Measurements from ENCODE around the gene GNAI3.

Gene GNAI3

GRCh38 chr1:109657970-109658369 lies 109.6 kb downstream of the GNAI3 start (continued):
- no peak for TF ChIP-seq OVOL3 (tag by site-specific recombination; IDR thresholded peaks at IDR 0.05)

- no peaks in the 10 kb centered on the region for H3K4me1 ChIP-seq (ENCODE audit: control insufficient read depth, insufficient read depth, low read length)
- CTCF ChIA-PET = interaction anchor here (0.7 to 5.8 kb wide), 9 partner anchors 9 to 396 kb away, joined by 3 to 27 read pairs (median 4); partner anchors contain the start of gene AHCYL1
- H3K36me3 ChIP-seq (ENCODE audit: control insufficient read depth in 2 of 2, insufficient read depth in 1 of 2, low read length in 2 of 2) = no peaks in the 10 kb centered on the region
- H3K4me3 ChIP-seq (ENCODE audit: low read depth, low read length) = no peak overlapping the region
- POLR2A ChIA-PET = no interaction called here
- H3K27ac ChIP-seq (ENCODE audit: extremely low read depth, low read depth, low read length) = no peak overlapping the region
- TF ChIP-seq ZNF16 (tag by site-specific recombination; IDR thresholded peaks at IDR 0.05; ENCODE audit: low read depth) = no peak
- TF ChIP-seq ZNF2 (tag by site-specific recombination; IDR thresholded peaks at IDR 0.05) = no peak
- no peak for TF ChIP-seq ZNF37A (tag by site-specific recombination; IDR thresholded peaks at IDR 0.05)
- TF ChIP-seq BCL11A (tag by site-specific recombination; IDR thresholded peaks at IDR 0.05; ENCODE audit: low read depth) = no peak
- no peak for TF ChIP-seq ZFP3 (tag by site-specific recombination; IDR thresholded peaks at IDR 0.05; ENCODE audit: low read depth)
- TF ChIP-seq SP3 (tag by site-specific recombination; IDR thresholded peaks at IDR 0.05) = no peak
- no peaks in the 10 kb centered on the region for H3K9me3 ChIP-seq (ENCODE audit: control insufficient read depth, insufficient read depth, low read depth, low read length)
Measured at GRCh38 chr1:109658533-109659042, 110.2 kb downstream of the GNAI3 start.

- ChIA-PET POLR2A (interaction anchor here (0.9 kb wide), 1 partner anchor 111 kb away, joined by 3 read pairs; the partner anchor contains the start of gene GNAI3), CTCF (interaction anchor here (0.7 to 5.8 kb wide), 4 partner anchors 15 to 395 kb away, joined by 3 to 27 read pairs (median 4); no protein-coding TSS in a partner anchor)
- TF ChIP-seq TSHZ1 (tag by site-specific recombination; IDR thresholded peaks at IDR 0.05; ENCODE audit: borderline replicate concordance) = no peak
- no peak for TF ChIP-seq KLF10 (tag by site-specific recombination; IDR thresholded peaks at IDR 0.05)
- TF ChIP-seq GLI4 (tag by site-specific recombination; IDR thresholded peaks at IDR 0.05) = no peak
- TF ChIP-seq ZNF23 (tag by site-specific recombination; IDR thresholded peaks at IDR 0.05; ENCODE audit: borderline replicate concordance) = no peak
- no peak for TF ChIP-seq ZBTB8A (tag by site-specific recombination; IDR thresholded peaks at IDR 0.05)
- no peak for TF ChIP-seq ZNF488 (tag by site-specific recombination; IDR thresholded peaks at IDR 0.05)
- no peak for TF ChIP-seq ZNF560 (tag by site-specific recombination; IDR thresholded peaks at IDR 0.05; ENCODE audit: borderline replicate concordance)
- TF ChIP-seq SETDB1 (IDR thresholded peaks at IDR 0.05; ENCODE audit: insufficient read length, low read length) = no peak
- no peak for TF ChIP-seq ZBTB49 (tag by site-specific recombination; IDR thresholded peaks at IDR 0.05; ENCODE audit: low read depth)
- Histone ChIP-seq H3K4me1 (ENCODE audit: control insufficient read depth, insufficient read depth, low read length) (no peaks in the 10 kb centered on the region), H3K9me3 (ENCODE audit: control insufficient read depth, insufficient read depth, low read depth, low read length) (no peaks in the 10 kb centered on the region), H3K4me3 (ENCODE audit: low read depth, low read length) (no peak overlapping the region), H3K27ac (ENCODE audit: extremely low read depth, low read depth, low read length) (no peak overlapping the region), H3K36me3 (ENCODE audit: control insufficient read depth in 2 of 2, insufficient read depth in 1 of 2, low read length in 2 of 2) (no peaks in the 10 kb centered on the region)
Measured at GRCh38 chr1:109659145-109659544, 110.7 kb downstream of the GNAI3 start.
